Peyer's patch (tissue), 4 donors: Measurements from ENCODE around the gene INO80B.

Experiments used
- CTCF ChIP-seq, 6 experiments: fragments of 450-650 bp in 4 of 6; fragments of 200-600 bp in 2 of 6; sonication (generic) in 1 of 6; IDR thresholded peaks; one replicate each; pipeline ENCODE4 v1.5.1; 2017 to 2019; ENCODE audit warnings: antibody characterized with exemption in 6 of 6, mild to moderate bottlenecking in 3 of 6, moderate library complexity in 1 of 6
- POLR2A ChIP-seq, 2 donors: fragments of 450-650 bp; IDR thresholded peaks; one replicate each; pipeline ENCODE4 v1.5.1; 2017; ENCODE audit warnings: antibody characterized with exemption in 2 of 2, mild to moderate bottlenecking in 2 of 2, moderate library complexity in 2 of 2

GRCh38 chr2:74428675-74429074 lies 26.2 kb upstream of the INO80B start:
- TF ChIP-seq POLR2A (IDR thresholded peaks at IDR 0.05) (no peak), CTCF (IDR thresholded peaks at IDR 0.05) (no peak)
